Measurements from ENCODE around the gene SKIC8.
A peak's percentile ranks its signal among the peaks of the same experiment; 100 is the strongest.

The SKIC8 gene

GRCh38 chr15:78299101-78299930 lies at the start of gene SKIC8:
Gene SKIC8, minus strand, starts transcription at chr15:78299609. Its CDS starts 3,923 bp downstream, at chr15:78295686.
- Histone ChIP-seq H3K9me3 (ENCODE audit: low read length) (no peaks in the 10 kb centered on the region), H2AFZ (ENCODE audit: low read depth, low read length) (peak within 1 kb of the TSS; percentile 29), H3K36me3 (ENCODE audit: insufficient read depth, low read length) (peaks cover 5% of the 10 kb centered on the region), H3K4me3 (ENCODE audit: low read length) (peak within 1 kb of the TSS; percentile 54), H3K4me1 (ENCODE audit: insufficient read depth, low read length) (peaks cover 8% of the 10 kb centered on the region), H3K27me3 (ENCODE audit: insufficient read depth, low read length) (no peaks in the 10 kb centered on the region)

- H3K4me3 ChIP-seq (ENCODE audit: low read length): no peak overlapping the region
- H3K36me3 ChIP-seq (ENCODE audit: insufficient read depth, low read length): peaks cover 26% of the 10 kb centered on the region
- no peaks in the 10 kb centered on the region for H3K27me3 ChIP-seq (ENCODE audit: insufficient read depth, low read length)
Observed at GRCh38 chr15:78347586-78348543, 48.5 kb upstream of the SKIC8 start.

GRCh38 chr15:78345396-78346125 lies 46.2 kb upstream of the SKIC8 start:
- H3K9me3 ChIP-seq (ENCODE audit: low read length): no peaks in the 10 kb centered on the region
- H3K36me3 ChIP-seq (ENCODE audit: insufficient read depth, low read length): peaks cover 26% of the 10 kb centered on the region
- peaks cover 55% of the 10 kb centered on the region for H3K4me1 ChIP-seq (ENCODE audit: insufficient read depth, low read length)
- H2AFZ ChIP-seq (ENCODE audit: low read depth, low read length): no peak overlapping the region
- H3K4me3 ChIP-seq (ENCODE audit: low read length): no peak overlapping the region
- H3K27me3 ChIP-seq (ENCODE audit: insufficient read depth, low read length): no peaks in the 10 kb centered on the region

More at GRCh38 chr15:78347586-78348543, 48.5 kb upstream of the SKIC8 start:
- H3K4me1 ChIP-seq (ENCODE audit: insufficient read depth, low read length): peaks cover 36% of the 10 kb centered on the region
- H2AFZ ChIP-seq (ENCODE audit: low read depth, low read length): no peak overlapping the region
- no peaks in the 10 kb centered on the region for H3K9me3 ChIP-seq (ENCODE audit: low read length)

- Histone ChIP-seq H3K36me3 (ENCODE audit: insufficient read depth, low read length) (peaks cover 25% of the 10 kb centered on the region), H3K9me3 (ENCODE audit: low read length) (no peaks in the 10 kb centered on the region), H3K4me3 (ENCODE audit: low read length) (no peak overlapping the region), H3K4me1 (ENCODE audit: insufficient read depth, low read length) (peaks cover 61% of the 10 kb centered on the region), H3K27me3 (ENCODE audit: insufficient read depth, low read length) (no peaks in the 10 kb centered on the region), H2AFZ (ENCODE audit: low read depth, low read length) (no peak overlapping the region)
Observed at GRCh38 chr15:78343276-78344060, 44.1 kb upstream of the SKIC8 start.

GRCh38 chr15:78342021-78342420 lies 42.6 kb upstream of the SKIC8 start:
- Histone ChIP-seq H3K9me3 (ENCODE audit: low read length) (no peaks in the 10 kb centered on the region), H3K36me3 (ENCODE audit: insufficient read depth, low read length) (peaks cover 14% of the 10 kb centered on the region), H3K4me3 (ENCODE audit: low read length) (peak overlapping the region; percentile 55), H3K4me1 (ENCODE audit: insufficient read depth, low read length) (peaks cover 48% of the 10 kb centered on the region), H2AFZ (ENCODE audit: low read depth, low read length) (peak overlapping the region; percentile 8), H3K27me3 (ENCODE audit: insufficient read depth, low read length) (no peaks in the 10 kb centered on the region)

GRCh38 chr15:78341057-78341987 lies 41.9 kb upstream of the SKIC8 start:
- H3K9me3 ChIP-seq (ENCODE audit: low read length): peaks cover 2% of the 10 kb centered on the region
- peak overlapping the region; percentile 55 for H3K4me3 ChIP-seq (ENCODE audit: low read length)
- H3K36me3 ChIP-seq (ENCODE audit: insufficient read depth, low read length): peaks cover 8% of the 10 kb centered on the region
- peaks cover 48% of the 10 kb centered on the region for H3K4me1 ChIP-seq (ENCODE audit: insufficient read depth, low read length)
- H2AFZ ChIP-seq (ENCODE audit: low read depth, low read length): peak overlapping the region; percentile 8
- H3K27me3 ChIP-seq (ENCODE audit: insufficient read depth, low read length): no peaks in the 10 kb centered on the region

- peaks cover 4% of the 10 kb centered on the region for H3K9me3 ChIP-seq (ENCODE audit: low read length)
- H3K4me1 ChIP-seq (ENCODE audit: insufficient read depth, low read length): peaks cover 44% of the 10 kb centered on the region
- H3K4me3 ChIP-seq (ENCODE audit: low read length): peak within 1 kb of the TSS; percentile 55
- peak within 1 kb of the TSS; percentile 27 for H2AFZ ChIP-seq (ENCODE audit: low read depth, low read length)
- H3K36me3 ChIP-seq (ENCODE audit: insufficient read depth, low read length): peaks cover 7% of the 10 kb centered on the region
- H3K27me3 ChIP-seq (ENCODE audit: insufficient read depth, low read length): no peaks in the 10 kb centered on the region
Observed at GRCh38 chr15:78340231-78341056, 41.0 kb upstream of the SKIC8 start, which contains the start of gene CRABP1. Gene CRABP1, plus strand, starts transcription at chr15:78340353. Its CDS starts 76 bp downstream, at chr15:78340429.

GRCh38 chr15:78339559-78339958 lies 40.1 kb upstream of the SKIC8 start:
- Histone ChIP-seq H3K27me3 (ENCODE audit: insufficient read depth, low read length) (no peaks in the 10 kb centered on the region), H3K36me3 (ENCODE audit: insufficient read depth, low read length) (no peaks in the 10 kb centered on the region), H3K9me3 (ENCODE audit: low read length) (peaks cover 5% of the 10 kb centered on the region), H3K4me3 (ENCODE audit: low read length) (peak overlapping the region; percentile 55), H3K4me1 (ENCODE audit: insufficient read depth, low read length) (peaks cover 36% of the 10 kb centered on the region), H2AFZ (ENCODE audit: low read depth, low read length) (no peak overlapping the region)

GRCh38 chr15:78338781-78339180 lies 39.4 kb upstream of the SKIC8 start:
- Histone ChIP-seq H3K4me1 (ENCODE audit: insufficient read depth, low read length) (peaks cover 34% of the 10 kb centered on the region), H3K9me3 (ENCODE audit: low read length) (peaks cover 7% of the 10 kb centered on the region), H3K36me3 (ENCODE audit: insufficient read depth, low read length) (no peaks in the 10 kb centered on the region), H3K27me3 (ENCODE audit: insufficient read depth, low read length) (no peaks in the 10 kb centered on the region), H3K4me3 (ENCODE audit: low read length) (no peak overlapping the region), H2AFZ (ENCODE audit: low read depth, low read length) (no peak overlapping the region)

- Histone ChIP-seq H3K4me1 (ENCODE audit: insufficient read depth, low read length) (peaks cover 19% of the 10 kb centered on the region), H3K27me3 (ENCODE audit: insufficient read depth, low read length) (no peaks in the 10 kb centered on the region), H3K4me3 (ENCODE audit: low read length) (no peak overlapping the region), H3K9me3 (ENCODE audit: low read length) (peaks cover 7% of the 10 kb centered on the region), H2AFZ (ENCODE audit: low read depth, low read length) (no peak overlapping the region), H3K36me3 (ENCODE audit: insufficient read depth, low read length) (no peaks in the 10 kb centered on the region)
Observed at GRCh38 chr15:78335985-78336384, 36.6 kb upstream of the SKIC8 start.

- Histone ChIP-seq H2AFZ (ENCODE audit: low read depth, low read length) (no peak overlapping the region), H3K36me3 (ENCODE audit: insufficient read depth, low read length) (no peaks in the 10 kb centered on the region), H3K4me3 (ENCODE audit: low read length) (no peak overlapping the region), H3K9me3 (ENCODE audit: low read length) (peaks cover 7% of the 10 kb centered on the region), H3K27me3 (ENCODE audit: insufficient read depth, low read length) (no peaks in the 10 kb centered on the region), H3K4me1 (ENCODE audit: insufficient read depth, low read length) (peaks cover 23% of the 10 kb centered on the region)
Observed at GRCh38 chr15:78334845-78335244, 35.4 kb upstream of the SKIC8 start.
